Measurements from ENCODE around the gene HCRT.

HCRT gene

DNA sequence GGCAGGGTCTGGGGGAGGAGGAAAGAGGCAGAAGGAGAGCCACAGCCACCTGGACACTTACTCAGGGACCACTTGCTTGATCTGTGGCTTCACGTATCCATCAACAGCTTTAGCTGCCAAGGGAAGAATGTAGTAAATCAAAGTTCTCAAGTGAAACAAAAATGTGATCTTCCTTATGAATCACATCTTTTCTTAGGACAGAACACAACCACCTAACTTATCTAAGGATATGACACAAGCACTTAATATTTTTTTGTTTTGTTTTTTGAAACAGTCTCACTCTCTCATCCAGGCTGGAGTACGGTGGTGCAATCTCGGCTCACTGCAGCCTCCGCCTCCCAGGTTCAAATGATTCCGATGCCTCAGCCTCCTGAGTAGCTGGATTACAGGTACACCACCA lies 17.4 kb upstream of the HCRT start:
- Histone ChIP-seq H3K9ac (no peak overlapping the region), H3K36me3 (ENCODE audit: control insufficient read depth, insufficient read depth, low read length) (no peaks in the 10 kb centered on the region), H3K27ac (no peak overlapping the region), H3K4me1 (peaks cover 32% of the 10 kb centered on the region), H3K27me3 (ENCODE audit: control insufficient read depth, insufficient read depth, low read length) (no peaks in the 10 kb centered on the region), H3K9me3 (ENCODE audit: control insufficient read depth, low read length) (no peaks in the 10 kb centered on the region), H3K4me2 (ENCODE audit: low read length) (peak overlapping the region; percentile 31), H2AFZ (no peak overlapping the region), H3K79me2 (no peaks in the 10 kb centered on the region), H3K4me3 (ENCODE audit: low read depth, low read length) (no peak overlapping the region)
- TF ChIP-seq, protein P1, sequence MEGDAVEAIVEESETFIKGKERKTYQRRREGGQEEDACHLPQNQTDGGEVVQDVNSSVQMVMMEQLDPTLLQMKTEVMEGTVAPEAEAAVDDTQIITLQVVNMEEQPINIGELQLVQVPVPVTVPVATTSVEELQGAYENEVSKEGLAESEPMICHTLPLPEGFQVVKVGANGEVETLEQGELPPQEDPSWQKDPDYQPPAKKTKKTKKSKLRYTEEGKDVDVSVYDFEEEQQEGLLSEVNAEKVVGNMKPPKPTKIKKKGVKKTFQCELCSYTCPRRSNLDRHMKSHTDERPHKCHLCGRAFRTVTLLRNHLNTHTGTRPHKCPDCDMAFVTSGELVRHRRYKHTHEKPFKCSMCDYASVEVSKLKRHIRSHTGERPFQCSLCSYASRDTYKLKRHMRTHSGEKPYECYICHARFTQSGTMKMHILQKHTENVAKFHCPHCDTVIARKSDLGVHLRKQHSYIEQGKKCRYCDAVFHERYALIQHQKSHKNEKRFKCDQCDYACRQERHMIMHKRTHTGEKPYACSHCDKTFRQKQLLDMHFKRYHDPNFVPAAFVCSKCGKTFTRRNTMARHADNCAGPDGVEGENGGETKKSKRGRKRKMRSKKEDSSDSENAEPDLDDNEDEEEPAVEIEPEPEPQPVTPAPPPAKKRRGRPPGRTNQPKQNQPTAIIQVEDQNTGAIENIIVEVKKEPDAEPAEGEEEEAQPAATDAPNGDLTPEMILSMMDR (IDR thresholded peaks at IDR 0.05): no peak

DNA sequence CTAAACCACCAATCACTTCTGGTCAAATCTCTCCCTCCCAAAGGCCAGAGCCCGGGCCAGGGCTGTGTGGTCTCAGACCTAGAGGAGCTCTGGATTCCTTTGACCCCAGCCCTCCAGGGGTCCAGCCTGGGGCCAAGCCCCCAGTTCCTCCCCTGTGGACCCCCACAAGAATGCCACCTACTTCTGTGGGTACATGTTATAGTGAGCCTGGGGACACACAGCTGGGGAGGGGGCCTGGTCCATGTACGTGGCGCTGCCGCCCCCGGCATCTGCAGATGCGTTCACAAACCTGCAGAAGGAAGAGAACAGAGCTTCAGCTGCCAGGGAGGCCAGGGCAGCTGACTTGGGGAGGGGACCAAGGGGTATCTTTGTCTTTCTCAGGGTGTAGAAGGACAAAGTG lies 16.9 kb upstream of the HCRT start:
- Histone ChIP-seq H3K4me1 (peaks cover 32% of the 10 kb centered on the region), H3K79me2 (no peaks in the 10 kb centered on the region), H3K9ac (no peak overlapping the region), H3K27me3 (ENCODE audit: control insufficient read depth, insufficient read depth, low read length) (no peaks in the 10 kb centered on the region), H3K9me3 (ENCODE audit: control insufficient read depth, low read length) (no peaks in the 10 kb centered on the region), H3K36me3 (ENCODE audit: control insufficient read depth, insufficient read depth, low read length) (no peaks in the 10 kb centered on the region), H2AFZ (no peak overlapping the region), H3K4me2 (ENCODE audit: low read length) (no peak overlapping the region), H3K4me3 (ENCODE audit: low read depth, low read length) (no peak overlapping the region), H3K27ac (no peak overlapping the region)
- TF ChIP-seq, protein P1 (IDR thresholded peaks at IDR 0.05): no peak

DNA sequence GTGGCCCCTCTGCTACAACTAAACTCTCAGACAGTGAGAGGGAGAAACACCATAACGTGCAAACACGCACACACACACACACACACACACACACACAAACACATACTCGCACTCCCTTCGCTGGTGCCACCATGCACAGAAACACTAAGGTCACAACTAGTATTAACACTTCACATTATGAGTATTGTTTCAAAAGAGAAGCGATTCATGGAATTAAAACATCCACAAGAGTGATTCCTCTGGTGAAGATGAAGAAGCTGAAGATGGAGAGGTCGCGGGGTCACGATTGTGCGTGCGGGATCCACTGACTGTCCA lies 16.2 kb upstream of the HCRT start:
- Histone ChIP-seq H3K4me2 (ENCODE audit: low read length) (no peak overlapping the region), H3K27me3 (ENCODE audit: control insufficient read depth, insufficient read depth, low read length) (no peaks in the 10 kb centered on the region), H3K79me2 (no peaks in the 10 kb centered on the region), H3K36me3 (ENCODE audit: control insufficient read depth, insufficient read depth, low read length) (no peaks in the 10 kb centered on the region), H3K9ac (no peak overlapping the region), H3K9me3 (ENCODE audit: control insufficient read depth, low read length) (no peaks in the 10 kb centered on the region), H3K4me1 (peaks cover 30% of the 10 kb centered on the region), H3K27ac (peak overlapping the region; percentile 5), H3K4me3 (ENCODE audit: low read depth, low read length) (no peak overlapping the region), H2AFZ (no peak overlapping the region)
- TF ChIP-seq, protein P1 (IDR thresholded peaks at IDR 0.05): no peak

DNA sequence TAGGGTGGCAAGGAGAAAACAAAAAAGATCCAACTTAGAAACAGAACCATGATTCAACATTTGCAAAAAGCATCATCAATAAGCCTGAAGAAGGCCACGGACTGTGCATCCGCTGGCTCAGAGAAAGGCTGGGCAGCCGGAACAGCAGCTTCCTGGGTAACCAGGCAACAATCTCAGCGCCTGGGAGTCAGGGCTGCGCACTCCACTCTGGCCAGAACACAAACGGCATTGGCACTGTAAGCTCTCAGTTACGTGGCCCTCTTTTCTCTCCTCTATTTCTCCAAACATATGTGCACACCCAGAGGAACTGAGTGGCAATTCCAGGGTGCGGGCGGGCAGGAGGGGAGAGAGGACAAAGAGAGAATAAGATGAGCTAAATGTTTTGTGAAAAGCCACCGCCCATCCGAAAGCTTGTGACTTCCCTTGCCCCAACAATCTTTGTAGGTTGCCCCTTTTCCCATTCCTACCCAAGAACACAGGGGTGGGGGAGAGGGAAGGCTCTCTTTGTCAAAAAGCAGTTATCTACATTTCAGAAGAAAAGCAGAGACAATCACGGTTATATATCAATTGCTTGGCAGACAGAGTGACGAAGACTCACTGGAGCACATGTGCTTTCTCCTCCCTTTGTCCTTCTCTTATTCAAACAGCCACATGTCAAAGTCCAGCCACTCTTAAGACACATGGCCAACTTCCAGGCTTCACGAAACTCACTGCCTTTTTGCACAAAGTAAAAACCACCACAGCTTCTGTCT lies 15.6 kb upstream of the HCRT start:
- no peaks in the 10 kb centered on the region for H3K27me3 ChIP-seq (ENCODE audit: control insufficient read depth, insufficient read depth, low read length)
- H3K4me1 ChIP-seq: peaks cover 25% of the 10 kb centered on the region
- no peaks in the 10 kb centered on the region for H3K36me3 ChIP-seq (ENCODE audit: control insufficient read depth, insufficient read depth, low read length)
- H3K4me3 ChIP-seq (ENCODE audit: low read depth, low read length): no peak overlapping the region
- TF ChIP-seq, protein P1 (IDR thresholded peaks at IDR 0.05): no peak
- H3K79me2 ChIP-seq: no peaks in the 10 kb centered on the region
- peak overlapping the region; percentile 5 for H3K27ac ChIP-seq
- no peak overlapping the region for H3K4me2 ChIP-seq (ENCODE audit: low read length)
- H3K9me3 ChIP-seq (ENCODE audit: control insufficient read depth, low read length): no peaks in the 10 kb centered on the region
- no peak overlapping the region for H3K9ac ChIP-seq
- no peak overlapping the region for H2AFZ ChIP-seq

DNA sequence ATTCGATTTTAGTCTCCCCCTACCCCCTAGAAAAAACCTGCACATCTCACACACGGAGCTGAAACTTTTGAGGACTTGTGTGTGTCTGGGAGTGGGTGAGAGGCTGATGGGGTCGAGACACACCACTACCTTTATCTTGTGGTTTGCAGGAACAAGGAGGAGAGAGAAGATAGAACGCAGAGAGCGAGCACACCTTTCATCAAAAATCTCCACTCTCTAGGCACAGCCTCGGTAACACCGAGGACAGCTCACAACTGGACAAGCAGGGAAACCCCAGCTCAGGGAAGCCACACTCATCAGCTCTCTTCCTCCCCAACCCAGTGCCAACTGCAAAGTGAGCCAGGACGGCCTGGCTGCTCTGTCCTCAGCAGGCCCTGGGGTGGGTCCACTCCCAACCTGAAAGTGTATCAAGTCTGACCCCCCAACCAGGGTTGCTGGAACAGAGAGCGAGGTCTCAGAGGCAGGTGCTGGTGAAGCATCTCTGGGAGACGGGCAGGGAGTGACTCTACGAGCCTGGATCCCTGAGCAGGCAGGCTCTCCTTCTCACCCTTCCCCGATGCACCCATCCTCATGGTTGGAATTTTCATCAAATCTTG lies 14.3 kb upstream of the HCRT start:
- H3K4me1 ChIP-seq: peaks cover 20% of the 10 kb centered on the region
- no peaks in the 10 kb centered on the region for H3K36me3 ChIP-seq (ENCODE audit: control insufficient read depth, insufficient read depth, low read length)
- TF ChIP-seq, protein P1 (IDR thresholded peaks at IDR 0.05): no peak
- no peak overlapping the region for H3K9ac ChIP-seq
- H3K27me3 ChIP-seq (ENCODE audit: control insufficient read depth, insufficient read depth, low read length): no peaks in the 10 kb centered on the region
- H3K4me2 ChIP-seq (ENCODE audit: low read length): no peak overlapping the region
- H3K4me3 ChIP-seq (ENCODE audit: low read depth, low read length): no peak overlapping the region
- no peaks in the 10 kb centered on the region for H3K9me3 ChIP-seq (ENCODE audit: control insufficient read depth, low read length)
- no peak overlapping the region for H3K27ac ChIP-seq
- no peaks in the 10 kb centered on the region for H3K79me2 ChIP-seq
- no peak overlapping the region for H2AFZ ChIP-seq

Measured in parathyroid adenoma (tissue), 2 donors.